ENCODE measurements around the gene HNRNPD. TPM values are rescaled to one million over a fixed set of nuclear protein-coding genes. Genes with fewer than 3 reads are reported as not detected.

The HNRNPD gene
- total and polyA plus RNA-seq, 2 of the 8 experiments (the other 6 are each of a cell fraction or from before 2014, with no cell fraction given) = 118 to 646 TPM

GRCh38 chr4:82376109-82376508, 2.3 kb upstream of the HNRNPD start (continued):
- no peak for TF ChIP-seq CHD7 (IDR thresholded peaks at IDR 0.05; ENCODE audit: insufficient replicate concordance, low read length)
- 0 out of 3 replicates have a peak, but pooled peaks of 1 of the 2 experiments have one; percentile 17 for TF ChIP-seq POLR2A (IDR thresholded peaks at IDR 0.05; ENCODE audit: control extremely low read depth in 1 of 2, low read depth in 2 of 2, low read length in 2 of 2)
- no peak for TF ChIP-seq HDAC2 (IDR thresholded peaks at IDR 0.05; ENCODE audit: borderline replicate concordance in 1 of 2, low read depth in 2 of 2, low read length in 2 of 2)

Data from H1 (cell line).